HG03039 (cell line): ENCODE results near the gene FOS.
"Not testable (repeated sequence)": the region's sequence is repeated elsewhere in the genome, so short reads cannot be mapped to it uniquely, and the experiment has no call there.

ENCODE experiments used
- ATAC-seq: cut with Tn5 transposase; IDR thresholded peaks from one replicate; pipeline ENCODE4 v1.9.1; 2021; ENCODE audit warnings: mild to moderate bottlenecking, moderate library complexity; ENCODE audit not compliant: unreplicated experiment

The FOS gene

GRCh38 chr14:75274899-75275569 is 3.6 kb upstream of the FOS start:
- no peak for ATAC-seq

GRCh38 chr14:75275598-75275997 is 3.0 kb upstream of the FOS start:
- ATAC-seq: no peak

GRCh38 chr14:75277008-75277814 is 1.4 kb upstream of the FOS start:
- ATAC-seq: no peak

GRCh38 chr14:75277815-75278421 is 710 bp upstream of the FOS start:
- no peak for ATAC-seq

- no peak for ATAC-seq
These were observed 630 bp downstream of the FOS start for GRCh38 chr14:75279153-75279762.

- ATAC-seq: no peak
These were observed 1.2 kb downstream of the FOS start for GRCh38 chr14:75279763-75280290.

- no peak for ATAC-seq
These were observed 1.7 kb downstream of the FOS start for GRCh38 chr14:75280291-75280830.

- no peak for ATAC-seq
These were observed 2.4 kb downstream of the FOS start for GRCh38 chr14:75280831-75281653.

GRCh38 chr14:75281654-75282019 is 3.0 kb downstream of the FOS start:
- no peak for ATAC-seq

GRCh38 chr14:75282170-75282554 is 3.5 kb downstream of the FOS start:
- no peak for ATAC-seq

GRCh38 chr14:75282555-75283161 is 4.0 kb downstream of the FOS start:
- ATAC-seq: not testable (repeated sequence)

GRCh38 chr14:75283162-75283832 is 4.7 kb downstream of the FOS start:
- ATAC-seq: no peak

- no peak for ATAC-seq
These were observed 5.4 kb downstream of the FOS start for GRCh38 chr14:75283833-75284563.

GRCh38 chr14:75285331-75285730 is 6.7 kb downstream of the FOS start:
- no peak for ATAC-seq

- ATAC-seq: no peak
These were observed 7.7 kb downstream of the FOS start for GRCh38 chr14:75286313-75286712.

GRCh38 chr14:75289840-75290388 is 11.3 kb downstream of the FOS start:
- no peak for ATAC-seq

- no peak for ATAC-seq
These were observed 12.2 kb downstream of the FOS start for GRCh38 chr14:75290851-75291250.

GRCh38 chr14:75291331-75291730 is 12.7 kb downstream of the FOS start:
- ATAC-seq: no peak
